GM18508 (cell line): Measurements from ENCODE around the gene IRF7.

Experiments used
- ATAC-seq: cut with Tn5 transposase; IDR thresholded peaks from one replicate; pipeline ENCODE4 v1.9.1; 2021; ENCODE audit warnings: moderate number of reproducible peaks; ENCODE audit not compliant: insufficient read depth, unreplicated experiment

The IRF7 gene

DNA sequence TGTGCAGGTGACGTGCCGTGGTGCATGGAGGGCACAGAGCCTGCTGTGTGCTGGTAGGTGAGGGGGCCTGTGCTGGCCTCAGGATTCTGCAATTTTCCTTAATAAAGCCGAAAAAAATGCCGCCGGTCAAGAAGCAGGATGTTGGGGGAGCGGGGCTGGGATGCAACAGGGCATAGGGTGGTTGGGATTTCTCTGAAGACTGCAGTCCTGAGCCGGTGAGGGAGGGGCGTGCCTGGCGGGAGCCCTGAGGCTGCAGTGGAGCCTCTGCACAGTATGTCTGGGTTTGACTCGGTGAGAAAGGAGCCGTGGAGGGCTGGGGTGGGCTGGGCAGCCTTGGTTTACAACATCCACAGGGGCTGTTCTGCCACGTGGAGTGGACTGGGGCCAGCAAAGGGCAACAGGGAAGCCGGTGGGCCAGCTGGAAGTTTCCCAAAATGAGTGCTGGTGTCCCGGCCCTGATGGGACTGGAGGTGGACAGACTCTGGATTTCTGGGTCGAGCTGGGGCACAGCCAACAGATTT lies 7.7 kb upstream of the IRF7 start:
- no peak for ATAC-seq

- ATAC-seq, result no peak
Measured at GRCh38 chr11:621838-622237, 6.1 kb upstream of the IRF7 start.

GRCh38 chr11:620935-621814 lies 5.4 kb upstream of the IRF7 start:
- ATAC-seq, result no peak

DNA sequence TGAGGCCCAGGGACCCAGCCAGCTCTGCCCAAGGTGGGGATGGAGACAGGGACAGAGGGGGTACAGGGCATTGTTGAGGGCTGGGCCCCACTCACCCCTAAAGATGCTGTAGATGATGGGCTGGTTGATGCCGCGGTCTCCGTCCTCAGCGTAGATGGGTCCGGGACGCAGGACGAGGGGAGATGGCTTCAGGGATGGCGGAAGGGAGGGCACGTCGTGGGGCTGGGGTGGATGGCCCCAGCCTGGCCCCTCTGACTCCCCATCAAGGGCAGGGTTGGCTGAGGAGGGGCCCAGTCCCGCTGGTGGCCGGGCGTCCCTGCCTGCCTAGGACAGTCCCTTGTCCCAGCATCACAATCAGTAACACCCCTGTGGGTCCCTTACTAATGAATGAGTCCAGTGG lies 4.5 kb upstream of the IRF7 start:
- no peak for ATAC-seq

DNA sequence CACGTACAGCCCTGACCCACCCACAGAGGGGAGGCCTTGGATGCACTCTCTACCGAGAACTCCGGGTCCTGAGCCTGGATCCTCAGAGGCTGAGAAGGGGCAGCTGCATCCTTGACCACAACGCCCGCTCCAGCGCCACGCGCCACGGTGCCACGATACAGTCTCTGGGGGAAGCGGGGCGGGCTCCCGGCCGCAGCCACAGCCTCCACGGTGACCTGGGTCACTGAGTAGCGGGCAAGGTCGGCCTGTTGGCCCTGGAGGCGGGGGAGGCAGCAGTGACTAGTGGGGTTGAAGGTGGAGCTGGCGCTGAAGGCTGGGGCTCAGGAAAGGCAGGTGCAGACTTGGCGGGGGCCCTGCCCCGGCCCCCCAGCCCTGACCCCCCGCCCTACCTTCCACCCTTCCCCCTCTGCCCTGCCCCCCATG lies 3.9 kb upstream of the IRF7 start:
- ATAC-seq, result no peak

- ATAC-seq, result no peak
Measured at GRCh38 chr11:618856-619627, 3.3 kb upstream of the IRF7 start.

DNA sequence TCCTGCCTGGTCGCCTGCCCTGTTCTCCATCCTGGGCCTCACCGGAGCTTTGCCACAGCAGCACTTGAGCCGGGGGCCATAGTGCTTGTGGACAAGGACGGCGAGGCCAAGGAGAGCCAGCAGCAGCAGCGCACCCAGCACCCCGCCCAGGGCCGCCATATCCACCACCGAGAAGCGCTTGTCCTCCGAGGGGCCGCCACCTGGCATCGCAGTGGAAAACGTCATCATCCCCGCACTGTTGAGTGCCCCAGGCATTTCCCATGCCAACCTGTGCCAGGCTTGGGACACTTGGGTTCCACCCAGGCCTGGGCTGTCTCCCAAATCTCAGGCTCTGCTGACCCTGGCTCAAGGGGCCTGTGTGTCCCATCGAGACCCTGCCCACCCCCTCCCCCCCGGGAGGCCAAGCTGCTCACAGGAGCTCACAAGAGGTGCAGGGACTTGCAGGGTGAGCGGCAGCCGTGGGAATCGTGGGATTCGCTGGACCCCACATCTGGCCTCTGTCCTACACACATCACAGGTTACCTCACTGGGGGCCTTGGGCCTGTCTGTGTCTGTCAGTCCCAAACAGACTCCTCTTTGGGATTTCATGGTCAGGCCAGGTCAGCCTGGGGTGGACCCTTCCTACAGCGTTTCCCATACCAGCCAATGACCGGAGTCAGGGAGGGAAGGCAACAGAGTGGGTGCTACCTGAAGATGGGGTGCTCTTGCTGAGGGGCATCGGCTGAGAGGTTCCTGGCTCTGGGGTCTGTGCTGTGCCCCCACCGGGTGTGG lies 2.3 kb upstream of the IRF7 start:
- no peak for ATAC-seq

- no peak for ATAC-seq
Measured at GRCh38 chr11:617199-617911, 1.6 kb upstream of the IRF7 start.

GRCh38 chr11:616320-617198 lies 809 bp upstream of the IRF7 start:
- ATAC-seq, result no peak

DNA sequence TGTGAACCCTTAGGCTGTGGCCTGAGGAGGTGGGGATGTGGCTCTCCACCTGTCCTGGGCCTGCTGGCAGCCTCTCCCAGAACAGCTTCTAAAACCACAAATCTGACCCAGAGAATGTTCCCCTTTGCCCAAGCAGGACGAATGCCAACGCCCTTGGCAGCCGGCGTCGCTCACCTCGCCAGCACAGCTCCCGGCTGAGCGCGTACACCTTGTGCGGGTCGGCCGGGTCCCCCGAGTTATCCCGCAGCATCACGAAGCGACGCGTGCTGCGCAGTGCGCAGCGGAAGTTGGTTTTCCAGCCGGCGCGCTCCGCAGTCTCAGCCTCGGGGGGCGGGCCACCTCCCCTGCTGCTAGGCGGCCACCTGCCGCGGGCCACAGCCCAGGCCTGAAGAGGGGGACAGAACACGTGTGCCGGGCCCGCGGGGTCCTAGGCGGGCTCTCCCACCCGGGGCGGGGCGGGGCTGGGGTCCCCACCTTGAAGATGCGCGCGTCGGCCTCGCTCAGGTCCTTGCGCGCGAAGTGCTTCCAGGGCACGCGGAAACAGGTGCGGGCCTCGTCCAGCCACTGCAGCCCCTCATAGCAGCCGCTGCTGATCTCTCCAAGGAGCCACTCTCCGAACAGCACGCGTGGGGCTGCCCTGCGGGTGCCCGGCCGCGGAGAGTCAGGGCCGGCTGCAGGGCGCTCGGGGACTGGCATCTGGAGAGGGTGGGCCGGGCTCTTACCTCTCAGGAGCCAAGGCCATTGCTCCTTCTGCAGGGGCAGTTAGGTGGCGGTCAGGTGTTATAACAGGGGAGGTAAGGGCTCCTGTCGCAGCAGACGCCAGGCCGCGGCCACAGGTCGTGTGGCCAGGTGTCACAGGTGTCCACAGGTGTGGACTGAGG lies 887 bp downstream of the IRF7 start:
- no peak for ATAC-seq

DNA sequence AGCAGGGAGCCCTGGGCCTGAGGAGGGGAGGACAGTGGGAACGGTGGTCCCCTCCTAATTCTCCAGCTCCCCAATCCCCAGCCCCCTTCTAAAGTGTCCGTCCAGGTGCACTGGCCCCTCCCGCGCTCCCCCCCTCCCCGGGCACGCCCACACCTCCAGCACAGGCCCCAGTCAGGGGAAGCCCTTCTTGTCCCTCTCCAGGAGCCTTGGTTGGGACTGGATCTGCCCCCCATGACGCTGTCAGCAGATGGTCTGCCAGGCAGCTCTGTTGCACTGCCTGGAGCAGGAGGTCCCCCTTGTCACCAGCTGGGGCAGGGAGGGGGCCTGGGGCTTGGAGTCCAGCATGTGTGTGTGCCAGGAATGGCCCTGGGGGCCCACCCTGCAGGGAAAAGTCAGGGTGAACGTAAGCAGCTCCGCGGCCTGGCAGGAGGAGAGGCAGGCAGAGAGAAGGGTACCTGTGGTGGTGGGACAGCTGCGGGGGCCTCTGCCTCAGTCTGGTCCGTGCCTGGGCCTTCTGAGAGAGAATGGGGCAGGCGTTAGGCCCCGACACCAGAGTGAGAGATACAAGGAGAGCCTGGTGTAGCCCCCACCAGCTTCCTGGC lies 1.6 kb downstream of the IRF7 start:
- ATAC-seq, result no peak

DNA sequence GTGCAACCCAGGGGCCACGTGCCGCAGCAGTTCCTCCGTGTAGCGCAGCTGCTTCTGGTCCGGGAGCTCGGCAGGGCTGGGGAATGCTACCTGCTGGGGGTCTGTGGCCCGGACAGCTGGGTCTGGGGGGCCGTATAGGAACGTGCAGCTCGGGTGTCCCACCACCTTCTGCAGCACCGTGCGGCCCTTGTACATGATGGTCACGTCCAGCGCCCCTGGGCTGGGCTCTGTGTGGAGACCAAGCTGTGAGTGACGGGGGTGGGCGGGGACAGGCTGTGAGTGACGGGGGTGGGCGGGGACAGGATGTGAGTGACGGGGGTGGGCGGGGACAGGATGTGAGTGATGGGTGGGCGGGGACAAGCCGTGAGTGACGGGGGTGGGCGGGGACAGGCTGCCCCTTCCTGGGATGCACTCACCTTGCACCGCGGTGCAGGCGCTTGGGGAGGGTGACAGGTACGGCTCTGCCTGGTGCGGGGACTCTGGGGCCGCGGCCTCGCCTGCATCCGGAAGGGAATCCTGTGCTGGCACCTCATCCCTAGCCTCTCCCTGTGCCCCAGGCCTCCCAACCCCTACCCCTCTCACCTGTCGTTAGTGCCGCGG lies 2.3 kb downstream of the IRF7 start:
- ATAC-seq, result no peak

- ATAC-seq, result no peak
Measured at GRCh38 chr11:612961-613300, 2.8 kb downstream of the IRF7 start.

DNA sequence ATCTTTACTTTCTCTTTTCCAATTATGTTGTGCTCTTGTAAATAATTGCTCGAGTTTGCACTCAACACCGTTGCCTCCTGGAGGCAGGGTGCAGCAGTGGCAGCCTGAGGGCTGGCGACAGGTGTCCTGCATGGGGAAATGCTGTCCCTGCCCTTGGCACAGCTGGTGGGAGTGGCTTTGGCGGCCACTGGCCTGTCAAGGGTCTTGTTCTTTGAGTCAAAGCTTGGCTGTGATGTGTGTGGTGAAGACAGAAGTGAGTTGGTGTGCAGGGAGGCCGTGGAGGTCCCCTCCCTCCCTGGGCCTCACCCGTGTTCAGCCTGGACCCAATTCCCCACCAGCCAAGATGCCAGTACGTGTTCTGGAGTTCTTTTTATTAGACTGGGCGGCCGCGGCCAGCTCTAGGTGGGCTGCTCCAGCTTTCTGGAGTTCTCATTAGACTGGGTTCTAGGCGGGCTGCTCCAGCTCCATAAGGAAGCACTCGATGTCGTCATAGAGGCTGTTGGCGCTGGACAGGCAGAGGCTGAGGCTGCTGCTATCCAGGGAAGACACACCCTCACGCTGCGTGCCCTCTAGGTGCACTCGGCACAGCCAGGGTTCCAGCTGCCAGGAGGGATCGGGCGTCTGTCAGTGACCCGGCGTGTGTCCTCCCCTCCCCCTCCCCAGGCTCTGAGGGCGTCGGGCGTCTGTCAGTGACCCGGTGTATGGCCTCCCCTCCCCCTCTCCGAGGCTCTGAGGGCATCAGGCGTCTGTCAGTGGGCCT lies 3.4 kb downstream of the IRF7 start:
- ATAC-seq, result no peak

GRCh38 chr11:611001-611996 lies 4.5 kb downstream of the IRF7 start:
- ATAC-seq, result no peak
